ENCODE results near the gene STPG4. TPM values are rescaled to one million over a fixed set of nuclear protein-coding genes. Genes with fewer than 3 reads are reported as not detected.
A peak's percentile ranks its signal among the peaks of the same experiment; 100 is the strongest.

STPG4 gene
- polyA plus RNA-seq, 3 donors, result 0.20 to 0.24 TPM; not detected in 1

- 14% methylated on average over 15 of the region's 28 CpGs for WGBS (ENCODE audit: insufficient coverage)
- Histone ChIP-seq H4K20me1 (ENCODE audit: insufficient read depth, low read length) (no peaks in the 10 kb centered on the region), H3K27ac (ENCODE audit: low read depth in 1 of 2, low read length in 2 of 2) (peak overlapping the region; percentile 100), H3K4me3 (replicated peaks in 1 of 3; ENCODE audit: low read depth in 2 of 3, low read length in 3 of 3) (peak overlapping the region in 1 of 3 experiments; percentile 38), H3K9ac (ENCODE audit: insufficient read depth, low read length, poor library complexity, severe bottlenecking) (peak overlapping the region; percentile 92), H3K27me3 (ENCODE audit: control insufficient read depth in 2 of 2, insufficient read depth in 2 of 2, low read length in 2 of 2) (no peaks in the 10 kb centered on the region), H3K4me1 (ENCODE audit: control insufficient read depth in 1 of 2, insufficient read depth in 2 of 2, low read length in 2 of 2) (peaks cover 98 to 99% of the 10 kb centered on the region in 2 donors), H2AFZ (ENCODE audit: insufficient read depth, low read depth, low read length, poor library complexity, severe bottlenecking) (no peak overlapping the region), H3K36me3 (replicated peaks in 1 of 2; ENCODE audit: control insufficient read depth in 1 of 2, insufficient read depth in 2 of 2, low read length in 2 of 2) (peaks cover 20 to 47% of the 10 kb centered on the region in 2 donors), H3K9me3 (replicated peaks in 1 of 2; ENCODE audit: control insufficient read depth in 1 of 2, insufficient read depth in 1 of 2, low read length in 2 of 2) (no peaks in the 10 kb centered on the region), H3K79me2 (ENCODE audit: insufficient read depth, low read length) (peaks cover 34% of the 10 kb centered on the region), H3K4me2 (replicated peaks; ENCODE audit: extremely low read depth, low read length, poor library complexity, severe bottlenecking) (peak overlapping the region; percentile 40)
- intact Hi-C loops (cut with micrococcal nuclease), result loop anchor here (2.0 to 5.0 kb wide), 3 partner anchors 13 to 90 kb away; no protein-coding TSS in a partner anchor
- peaks cover 47 to 82% of the 10 kb centered on the region in 2 donors for H3K36me3 Mint-ChIP-seq
- peaks cover 0 to 10% (median 2%) of the 10 kb centered on the region in 3 donors for H3K27me3 Mint-ChIP-seq (ENCODE audit: low read depth in 3 of 3)
- peaks cover 0 to 1% (median 0%) of the 10 kb centered on the region in 7 donors for H3K9me3 Mint-ChIP-seq
- TF ChIP-seq CTCF (IDR thresholded peaks at IDR 0.05), result peak; percentile 35
- H3K27ac Mint-ChIP-seq, result peak overlapping the region; percentile 98 to 100 (median 100)
- peak; percentile 95 to 98 (median 96) for DNase-seq
- H3K4me1 Mint-ChIP-seq, result peaks cover 99% of the 10 kb centered on the region
- peak overlapping the region; percentile 66 to 88 for H3K4me3 Mint-ChIP-seq
These were observed 83.0 kb downstream of the STPG4 start for GRCh38 chr2:47072018-47072691.

- Histone ChIP-seq H3K79me2 (ENCODE audit: insufficient read depth, low read length) (peaks cover 38% of the 10 kb centered on the region), H3K9me3 (replicated peaks in 1 of 2; ENCODE audit: control insufficient read depth in 1 of 2, insufficient read depth in 1 of 2, low read length in 2 of 2) (no peaks in the 10 kb centered on the region), H4K20me1 (ENCODE audit: insufficient read depth, low read length) (no peaks in the 10 kb centered on the region), H3K36me3 (replicated peaks in 1 of 2; ENCODE audit: control insufficient read depth in 1 of 2, insufficient read depth in 2 of 2, low read length in 2 of 2) (peaks cover 23 to 43% of the 10 kb centered on the region in 2 donors), H3K4me3 (replicated peaks in 1 of 3; ENCODE audit: low read depth in 2 of 3, low read length in 3 of 3) (peak overlapping the region in 1 of 3 experiments; percentile 38), H2AFZ (ENCODE audit: insufficient read depth, low read depth, low read length, poor library complexity, severe bottlenecking) (no peak overlapping the region), H3K9ac (ENCODE audit: insufficient read depth, low read length, poor library complexity, severe bottlenecking) (peak overlapping the region; percentile 92), H3K4me1 (ENCODE audit: control insufficient read depth in 1 of 2, insufficient read depth in 2 of 2, low read length in 2 of 2) (peaks cover 92 to 93% of the 10 kb centered on the region in 2 donors), H3K27ac (ENCODE audit: low read depth in 1 of 2, low read length in 2 of 2) (peak overlapping the region; percentile 100), H3K27me3 (ENCODE audit: control insufficient read depth in 2 of 2, insufficient read depth in 2 of 2, low read length in 2 of 2) (no peaks in the 10 kb centered on the region), H3K4me2 (replicated peaks; ENCODE audit: extremely low read depth, low read length, poor library complexity, severe bottlenecking) (peak overlapping the region; percentile 40)
- Mint-ChIP-seq H3K9me3 (peaks cover 0 to 1% (median 0%) of the 10 kb centered on the region in 7 donors), H3K27ac (peak overlapping the region; percentile 98 to 100 (median 100)), H3K36me3 (peaks cover 41 to 79% of the 10 kb centered on the region in 2 donors), H3K4me1 (peaks cover 95% of the 10 kb centered on the region), H3K27me3 (ENCODE audit: low read depth in 3 of 3) (peaks cover 0 to 10% (median 2%) of the 10 kb centered on the region in 3 donors), H3K4me3 (peak overlapping the region; percentile 66 to 88)
- intact Hi-C loops (cut with micrococcal nuclease), result loop anchor here in 1 of 2 donors (5.0 kb wide), 1 partner anchor 89 kb away; no protein-coding TSS in a partner anchor
- no peak for TF ChIP-seq CTCF (IDR thresholded peaks at IDR 0.05)
- WGBS (ENCODE audit: insufficient coverage), result 32% methylated on average over 14 of the region's 15 CpGs
- peak; percentile 90 to 99 (median 93) for DNase-seq
These were observed 83.9 kb downstream of the STPG4 start for GRCh38 chr2:47070920-47071824.

All from CD14-positive monocyte (primary cell).